ENCODE results near the gene LDB1.
A peak's percentile ranks its signal among the peaks of the same experiment; 100 is the strongest.

LDB1 gene

DNA sequence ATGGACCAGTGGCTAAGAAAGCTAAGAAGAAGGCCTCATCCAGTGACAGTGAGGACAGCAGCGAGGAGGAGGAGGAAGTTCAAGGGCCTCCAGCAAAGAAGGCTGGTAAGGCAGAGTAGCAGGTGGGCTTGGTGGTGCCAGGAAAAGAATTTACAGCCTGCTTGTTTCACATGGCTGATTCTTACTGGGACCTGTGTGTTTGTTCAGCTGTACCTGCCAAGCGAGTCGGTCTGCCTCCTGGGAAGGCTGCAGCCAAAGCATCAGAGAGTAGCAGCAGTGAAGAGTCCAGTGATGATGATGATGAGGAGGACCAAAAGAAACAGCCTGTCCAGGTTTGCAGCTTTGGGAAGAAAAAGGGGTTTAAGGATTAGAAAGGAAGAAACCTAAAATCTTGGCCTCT lies 37.1 kb upstream of the LDB1 start:
- peak; percentile 2 for DNase-seq (ENCODE audit: low read depth)

DNA sequence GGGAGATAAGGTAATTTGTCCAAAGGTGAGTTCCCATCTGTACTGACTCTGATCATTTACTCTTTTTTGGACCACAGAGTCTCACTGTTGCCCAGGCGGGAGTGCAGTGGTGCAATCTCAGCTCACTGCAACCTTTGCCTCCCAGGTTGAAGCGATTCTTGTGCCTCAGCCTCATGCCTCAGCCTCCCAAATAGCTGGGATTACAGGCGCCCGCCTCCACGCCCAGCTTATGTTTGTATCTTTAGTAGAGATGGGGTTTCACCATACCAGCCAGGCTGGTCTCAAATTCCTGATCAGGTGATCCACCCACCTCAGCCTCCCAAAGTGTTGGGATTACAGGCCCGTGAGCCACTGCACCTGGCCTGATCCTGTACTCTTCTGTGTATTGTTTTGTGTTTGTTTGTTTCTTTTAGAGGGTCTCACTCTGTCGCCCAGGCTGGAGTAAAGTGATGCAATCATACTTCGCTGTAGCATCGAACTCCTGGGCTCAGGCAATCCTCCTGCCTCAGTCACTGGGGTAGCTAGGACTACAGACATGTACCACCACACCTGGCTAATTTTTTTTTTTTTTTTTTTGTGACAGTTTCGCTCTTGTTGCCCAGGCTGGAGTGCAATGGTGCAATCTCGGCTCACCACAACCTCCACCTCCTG lies 34.4 kb upstream of the LDB1 start:
- TF ChIP-seq, protein P1, sequence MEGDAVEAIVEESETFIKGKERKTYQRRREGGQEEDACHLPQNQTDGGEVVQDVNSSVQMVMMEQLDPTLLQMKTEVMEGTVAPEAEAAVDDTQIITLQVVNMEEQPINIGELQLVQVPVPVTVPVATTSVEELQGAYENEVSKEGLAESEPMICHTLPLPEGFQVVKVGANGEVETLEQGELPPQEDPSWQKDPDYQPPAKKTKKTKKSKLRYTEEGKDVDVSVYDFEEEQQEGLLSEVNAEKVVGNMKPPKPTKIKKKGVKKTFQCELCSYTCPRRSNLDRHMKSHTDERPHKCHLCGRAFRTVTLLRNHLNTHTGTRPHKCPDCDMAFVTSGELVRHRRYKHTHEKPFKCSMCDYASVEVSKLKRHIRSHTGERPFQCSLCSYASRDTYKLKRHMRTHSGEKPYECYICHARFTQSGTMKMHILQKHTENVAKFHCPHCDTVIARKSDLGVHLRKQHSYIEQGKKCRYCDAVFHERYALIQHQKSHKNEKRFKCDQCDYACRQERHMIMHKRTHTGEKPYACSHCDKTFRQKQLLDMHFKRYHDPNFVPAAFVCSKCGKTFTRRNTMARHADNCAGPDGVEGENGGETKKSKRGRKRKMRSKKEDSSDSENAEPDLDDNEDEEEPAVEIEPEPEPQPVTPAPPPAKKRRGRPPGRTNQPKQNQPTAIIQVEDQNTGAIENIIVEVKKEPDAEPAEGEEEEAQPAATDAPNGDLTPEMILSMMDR (IDR thresholded peaks at IDR 0.05; ENCODE audit: low read depth, low read length), result no peak
- TF ChIP-seq, protein P2, sequence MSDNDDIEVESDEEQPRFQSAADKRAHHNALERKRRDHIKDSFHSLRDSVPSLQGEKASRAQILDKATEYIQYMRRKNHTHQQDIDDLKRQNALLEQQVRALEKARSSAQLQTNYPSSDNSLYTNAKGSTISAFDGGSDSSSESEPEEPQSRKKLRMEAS (IDR thresholded peaks at IDR 0.05; ENCODE audit: low read depth, low read length), result no peak
- TF ChIP-seq POLR2A (IDR thresholded peaks at IDR 0.05; ENCODE audit: extremely low read depth, insufficient read length) (no peak), MYC (IDR thresholded peaks at IDR 0.05; ENCODE audit: low read depth, low read length) (no peak)
- no peak for DNase-seq (ENCODE audit: low read depth)
- H3K4me3 ChIP-seq (ENCODE audit: low read depth, low read length), result peak overlapping the region; percentile 99

More for the DNA sequence above, 37.1 kb upstream of the LDB1 start:
- no peak for TF ChIP-seq POLR2A (IDR thresholded peaks at IDR 0.05; ENCODE audit: extremely low read depth, insufficient read length)
- TF ChIP-seq, protein P1 (IDR thresholded peaks at IDR 0.05; ENCODE audit: low read depth, low read length), result no peak
- TF ChIP-seq, protein P2 (IDR thresholded peaks at IDR 0.05; ENCODE audit: low read depth, low read length), result no peak
- no peak for TF ChIP-seq MYC (IDR thresholded peaks at IDR 0.05; ENCODE audit: low read depth, low read length)
- no peak overlapping the region for H3K4me3 ChIP-seq (ENCODE audit: low read depth, low read length)

DNA sequence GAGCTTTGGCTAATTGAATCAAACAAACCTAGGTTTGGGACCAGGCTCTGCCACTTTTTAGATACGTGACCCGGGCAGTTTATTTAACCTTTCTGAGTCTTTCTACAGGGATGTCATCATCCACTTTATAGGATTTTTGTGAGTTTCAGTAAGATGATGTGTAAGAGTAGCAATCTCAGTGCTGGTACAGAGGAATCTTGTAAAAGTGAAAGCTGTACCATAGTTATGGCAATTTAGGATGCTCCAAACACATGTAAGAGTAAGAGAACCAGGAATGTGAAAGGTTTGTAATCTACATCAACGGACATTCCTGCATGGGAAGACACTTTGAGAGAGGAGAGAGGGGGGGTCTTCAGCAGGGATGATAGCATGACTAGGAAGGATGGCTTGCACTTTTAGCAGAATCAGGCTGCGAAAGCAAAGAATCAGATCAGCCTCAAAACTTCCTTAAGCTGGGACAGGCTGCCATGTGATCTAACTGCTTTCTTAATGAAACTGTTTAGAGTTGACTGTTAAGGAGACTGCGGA lies 33.0 kb upstream of the LDB1 start:
- peak overlapping the region; percentile 99 for H3K4me3 ChIP-seq (ENCODE audit: low read depth, low read length)
- TF ChIP-seq, protein P2 (IDR thresholded peaks at IDR 0.05; ENCODE audit: low read depth, low read length), result peak; percentile 55
- TF ChIP-seq, protein P1 (IDR thresholded peaks at IDR 0.05; ENCODE audit: low read depth, low read length), result no peak
- peak; percentile 56; the same call in 1 of the 2 replicates for TF ChIP-seq MYC (IDR thresholded peaks at IDR 0.05; ENCODE audit: low read depth, low read length)
- no peak for TF ChIP-seq POLR2A (IDR thresholded peaks at IDR 0.05; ENCODE audit: extremely low read depth, insufficient read length)

DNA sequence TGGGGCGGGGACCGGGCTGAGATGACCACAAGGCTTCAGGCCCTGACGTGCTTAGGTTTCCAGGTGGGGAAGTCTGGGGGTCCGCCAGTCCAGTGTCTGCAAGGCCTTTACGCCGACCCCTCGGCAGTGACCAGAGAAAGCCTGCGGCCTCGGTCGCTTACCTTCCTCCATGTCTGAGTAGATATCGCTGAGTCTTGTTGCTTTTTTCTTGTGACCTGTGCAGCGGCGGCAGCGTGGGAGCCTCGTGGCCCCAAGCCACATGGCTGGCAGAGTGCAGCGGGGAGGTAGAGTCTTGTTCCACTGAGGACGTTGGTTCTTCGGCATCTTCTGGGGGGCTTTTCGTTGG lies 32.4 kb upstream of the LDB1 start:
- TF ChIP-seq POLR2A (IDR thresholded peaks at IDR 0.05; ENCODE audit: extremely low read depth, insufficient read length) (no peak), MYC (IDR thresholded peaks at IDR 0.05; ENCODE audit: low read depth, low read length) (peak; percentile 98)
- TF ChIP-seq, protein P2 (IDR thresholded peaks at IDR 0.05; ENCODE audit: low read depth, low read length), result peak; percentile 91
- TF ChIP-seq, protein P1 (IDR thresholded peaks at IDR 0.05; ENCODE audit: low read depth, low read length), result no peak
- DNase-seq (ENCODE audit: low read depth), result no peak
- peak overlapping the region; percentile 99 for H3K4me3 ChIP-seq (ENCODE audit: low read depth, low read length)

More for the DNA sequence above, 33.0 kb upstream of the LDB1 start:
- no peak for DNase-seq (ENCODE audit: low read depth)

DNA sequence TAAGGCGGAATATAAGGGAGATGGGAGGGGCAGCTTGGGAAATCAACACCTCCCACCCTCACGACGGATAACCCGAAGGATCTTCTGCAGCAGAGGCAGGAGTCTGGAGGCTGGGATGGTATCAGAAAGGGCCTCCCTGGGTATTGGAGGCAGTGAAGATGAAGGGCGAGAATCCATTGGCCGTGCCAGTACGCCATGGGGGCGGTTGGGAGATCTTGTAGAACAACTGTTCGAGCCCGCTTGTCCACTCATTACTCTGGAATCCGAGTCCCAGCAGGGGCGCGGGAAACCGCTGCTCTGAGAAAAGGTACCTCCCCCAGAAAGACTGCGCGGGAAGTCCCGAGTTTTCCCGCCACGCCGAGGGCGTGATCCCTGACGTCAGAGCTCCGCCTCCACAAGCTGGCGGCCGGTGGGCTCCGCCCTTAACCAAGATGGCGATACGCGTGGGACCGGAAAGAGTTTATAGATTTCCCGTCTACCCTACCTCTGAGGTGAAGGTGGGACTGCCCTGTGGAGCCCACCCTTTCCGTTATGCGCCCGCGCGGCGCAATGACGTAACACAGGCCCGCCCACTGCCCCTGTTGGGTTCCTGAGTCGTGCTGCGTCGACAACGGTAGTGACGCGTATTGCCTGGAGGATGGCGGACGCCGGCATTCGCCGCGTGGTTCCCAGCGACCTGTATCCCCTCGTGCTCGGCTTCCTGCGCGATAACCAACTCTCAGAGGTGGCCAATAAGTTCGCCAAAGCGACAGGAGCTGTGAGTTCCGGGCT lies 31.8 kb upstream of the LDB1 start, which contains the start of gene NOLC1:
Gene NOLC1, plus strand, starts transcription at position 616 of the 771 bp plus-strand sequence. Its CDS starts 22 bp downstream, at position 638.
- peak; percentile 97; the same call in 1 of the 2 replicates for TF ChIP-seq MYC (IDR thresholded peaks at IDR 0.05; ENCODE audit: low read depth, low read length)
- TF ChIP-seq, protein P2 (IDR thresholded peaks at IDR 0.05; ENCODE audit: low read depth, low read length), result peak; percentile 94
- TF ChIP-seq, protein P1 (IDR thresholded peaks at IDR 0.05; ENCODE audit: low read depth, low read length), result no peak
- TF ChIP-seq POLR2A (IDR thresholded peaks at IDR 0.05; ENCODE audit: extremely low read depth, insufficient read length), result peak; percentile 97
- peak within 1 kb of the TSS; percentile 99 for H3K4me3 ChIP-seq (ENCODE audit: low read depth, low read length)
- peak; percentile 100 for DNase-seq (ENCODE audit: low read depth)

All from NB4 (cell line).